ENCODE measurements around the gene PIM2.
A peak's percentile ranks its signal among the peaks of the same experiment; 100 is the strongest.

The PIM2 gene

DNA sequence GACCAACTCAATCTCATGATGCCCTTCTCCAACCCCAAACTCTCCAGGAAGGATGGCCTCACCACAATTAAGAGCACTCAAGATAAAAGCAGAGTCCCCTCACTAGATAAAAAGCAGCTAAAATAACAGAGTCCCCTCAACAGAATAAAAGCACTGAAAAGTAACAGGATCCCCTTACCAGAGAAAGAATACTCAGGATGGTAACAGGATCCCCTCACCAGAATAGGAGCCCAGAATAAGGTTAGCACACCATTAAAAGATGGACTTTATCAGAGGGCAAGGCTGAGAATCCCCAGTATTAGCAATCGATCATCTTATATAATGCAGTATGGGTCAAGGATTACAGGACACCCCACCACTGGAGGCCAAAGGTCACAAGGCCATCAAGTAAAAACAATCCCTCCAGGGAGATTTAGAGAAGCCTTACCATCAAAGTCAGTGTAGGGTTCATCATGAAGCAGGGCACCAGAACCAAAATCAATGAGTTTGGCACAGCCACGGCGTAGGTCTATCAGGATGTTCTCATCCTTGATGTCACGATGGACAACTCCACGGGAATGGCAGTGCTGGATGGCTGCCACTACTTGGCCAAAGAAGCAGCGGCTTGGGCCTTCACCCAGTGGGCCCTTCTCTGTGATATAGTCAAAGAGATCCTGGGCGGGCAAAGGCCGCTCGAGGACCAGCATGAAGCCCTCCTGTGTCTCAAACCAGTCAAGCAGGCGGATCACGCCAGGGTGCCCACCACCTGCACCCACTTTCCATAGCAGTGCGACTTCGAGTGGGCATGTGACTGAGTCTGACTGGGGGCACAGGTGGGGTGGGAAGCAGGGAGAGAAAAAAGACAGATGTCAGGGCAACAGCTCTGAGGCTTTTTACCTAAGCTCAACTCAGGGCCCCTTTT, 4.0 kb downstream of the PIM2 start:
- H3K4me3 ChIP-seq (ENCODE audit: low read depth, low read length) = no peak overlapping the region
- TF ChIP-seq, protein P1, sequence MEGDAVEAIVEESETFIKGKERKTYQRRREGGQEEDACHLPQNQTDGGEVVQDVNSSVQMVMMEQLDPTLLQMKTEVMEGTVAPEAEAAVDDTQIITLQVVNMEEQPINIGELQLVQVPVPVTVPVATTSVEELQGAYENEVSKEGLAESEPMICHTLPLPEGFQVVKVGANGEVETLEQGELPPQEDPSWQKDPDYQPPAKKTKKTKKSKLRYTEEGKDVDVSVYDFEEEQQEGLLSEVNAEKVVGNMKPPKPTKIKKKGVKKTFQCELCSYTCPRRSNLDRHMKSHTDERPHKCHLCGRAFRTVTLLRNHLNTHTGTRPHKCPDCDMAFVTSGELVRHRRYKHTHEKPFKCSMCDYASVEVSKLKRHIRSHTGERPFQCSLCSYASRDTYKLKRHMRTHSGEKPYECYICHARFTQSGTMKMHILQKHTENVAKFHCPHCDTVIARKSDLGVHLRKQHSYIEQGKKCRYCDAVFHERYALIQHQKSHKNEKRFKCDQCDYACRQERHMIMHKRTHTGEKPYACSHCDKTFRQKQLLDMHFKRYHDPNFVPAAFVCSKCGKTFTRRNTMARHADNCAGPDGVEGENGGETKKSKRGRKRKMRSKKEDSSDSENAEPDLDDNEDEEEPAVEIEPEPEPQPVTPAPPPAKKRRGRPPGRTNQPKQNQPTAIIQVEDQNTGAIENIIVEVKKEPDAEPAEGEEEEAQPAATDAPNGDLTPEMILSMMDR (IDR thresholded peaks at IDR 0.05; ENCODE audit: control insufficient read depth, extremely low read depth, insufficient read depth) = no peak
- no peak for DNase-seq (ENCODE audit: low read depth)

DNA sequence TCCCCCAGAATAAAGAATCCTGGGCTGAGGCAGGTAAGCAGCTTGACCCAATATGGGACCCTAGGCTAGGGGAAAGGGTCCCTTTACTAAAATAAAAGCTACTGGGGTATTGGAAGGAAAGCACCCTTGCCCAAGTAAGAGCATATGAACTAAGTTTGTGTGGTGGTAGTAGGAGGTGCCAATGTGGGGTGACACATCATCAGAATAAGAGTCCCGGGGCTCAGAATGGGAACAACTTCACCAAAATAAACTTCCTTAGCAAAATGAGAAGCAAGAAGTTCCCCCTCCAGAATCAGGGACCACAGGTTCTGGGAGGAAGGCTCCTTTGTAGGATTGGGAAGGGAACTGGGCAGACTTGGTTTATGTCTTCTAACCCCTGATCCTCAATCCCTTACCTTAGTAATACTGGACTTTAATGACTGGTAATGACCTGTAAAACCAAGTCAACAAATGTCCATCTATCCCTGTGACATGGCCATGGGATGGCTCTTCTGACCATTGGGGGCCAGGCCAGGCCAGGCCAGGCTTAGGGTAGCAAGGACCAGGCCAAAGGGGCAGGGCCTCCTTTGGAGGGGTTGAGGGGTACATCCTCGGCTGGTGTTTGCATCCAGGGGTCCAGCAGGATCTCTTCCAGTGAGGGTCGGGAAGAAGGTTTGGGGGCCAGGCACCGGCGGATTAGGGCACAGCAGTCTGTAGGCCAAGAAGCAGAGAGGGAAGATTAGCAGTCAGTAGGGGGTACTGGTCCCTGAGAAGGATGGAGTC, 5.0 kb downstream of the PIM2 start:
- no peak for DNase-seq (ENCODE audit: low read depth)
- TF ChIP-seq, protein P1 (IDR thresholded peaks at IDR 0.05; ENCODE audit: control insufficient read depth, extremely low read depth, insufficient read depth) = no peak
- no peak overlapping the region for H3K4me3 ChIP-seq (ENCODE audit: low read depth, low read length)

DNA sequence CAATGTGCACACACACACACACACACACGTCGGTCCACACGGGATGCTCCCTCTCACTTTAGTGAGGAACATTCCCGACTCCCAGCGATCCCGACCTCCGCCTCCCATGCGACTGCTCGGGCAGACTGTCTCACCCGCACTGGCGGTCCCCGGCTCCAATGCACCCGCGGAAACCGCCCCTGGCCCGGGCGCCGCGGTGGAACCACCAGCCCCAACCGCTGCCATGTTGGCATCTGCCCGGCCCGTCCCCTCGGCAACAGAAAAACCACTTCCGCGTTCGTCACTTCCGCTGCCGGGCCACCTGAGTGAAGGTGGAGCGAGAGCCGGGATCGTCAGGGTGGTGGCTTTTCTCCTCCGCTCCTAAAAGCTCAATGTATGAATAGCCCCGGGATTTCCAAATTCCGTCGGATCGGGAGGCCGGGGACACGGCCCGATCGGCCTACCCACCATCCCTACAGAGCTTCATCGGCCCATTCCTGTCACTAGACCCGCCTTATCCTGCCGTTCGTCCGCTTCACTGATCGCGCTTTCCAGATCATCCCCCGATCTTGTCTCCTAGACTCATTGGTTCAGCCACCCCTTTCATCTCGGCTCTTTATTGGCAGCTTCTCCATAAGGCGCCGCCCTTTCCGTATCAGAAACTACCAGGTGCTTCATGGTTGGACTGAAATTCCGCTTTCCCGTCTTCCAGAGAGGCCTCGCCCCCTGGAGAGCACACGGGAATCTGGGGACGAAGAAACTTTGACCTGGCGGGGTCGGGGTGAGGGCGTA, 7.2 kb downstream of the PIM2 start, which contains the start of gene SLC35A2:
SLC35A2 (minus strand) TSS at position 235 of the 771 bp plus-strand sequence; CDS start at position 225, 10 bp downstream.
- TF ChIP-seq, protein P1 (IDR thresholded peaks at IDR 0.05; ENCODE audit: control insufficient read depth, extremely low read depth, insufficient read depth) = no peak
- peak within 1 kb of the TSS; percentile 89 for H3K4me3 ChIP-seq (ENCODE audit: low read depth, low read length)
- peak; percentile 72 for DNase-seq (ENCODE audit: low read depth)

DNA sequence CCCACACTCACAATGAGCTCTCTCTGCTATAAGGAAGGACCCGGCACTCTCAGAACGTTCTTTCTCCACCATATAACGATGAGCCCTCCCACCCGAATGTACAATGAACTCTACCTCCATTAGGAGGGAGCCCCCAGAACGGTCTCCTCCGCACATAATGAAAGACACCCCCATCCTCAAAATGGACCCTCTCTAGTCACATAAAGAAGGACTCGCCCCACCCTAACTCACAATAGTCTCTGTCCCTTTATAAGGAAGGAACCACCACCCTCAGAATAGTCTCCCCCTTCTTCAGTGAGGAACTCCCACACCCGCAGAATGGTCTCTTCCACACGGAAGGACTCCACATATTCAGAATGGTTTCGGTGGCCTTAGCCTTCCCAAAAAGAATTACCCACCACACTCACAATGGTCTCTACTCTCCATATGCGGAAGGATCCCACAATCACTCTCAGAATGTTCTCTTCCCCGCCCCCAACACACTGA, 7.9 kb downstream of the PIM2 start:
- DNase-seq (ENCODE audit: low read depth) = no peak
- TF ChIP-seq, protein P1 (IDR thresholded peaks at IDR 0.05; ENCODE audit: control insufficient read depth, extremely low read depth, insufficient read depth) = no peak

DNA sequence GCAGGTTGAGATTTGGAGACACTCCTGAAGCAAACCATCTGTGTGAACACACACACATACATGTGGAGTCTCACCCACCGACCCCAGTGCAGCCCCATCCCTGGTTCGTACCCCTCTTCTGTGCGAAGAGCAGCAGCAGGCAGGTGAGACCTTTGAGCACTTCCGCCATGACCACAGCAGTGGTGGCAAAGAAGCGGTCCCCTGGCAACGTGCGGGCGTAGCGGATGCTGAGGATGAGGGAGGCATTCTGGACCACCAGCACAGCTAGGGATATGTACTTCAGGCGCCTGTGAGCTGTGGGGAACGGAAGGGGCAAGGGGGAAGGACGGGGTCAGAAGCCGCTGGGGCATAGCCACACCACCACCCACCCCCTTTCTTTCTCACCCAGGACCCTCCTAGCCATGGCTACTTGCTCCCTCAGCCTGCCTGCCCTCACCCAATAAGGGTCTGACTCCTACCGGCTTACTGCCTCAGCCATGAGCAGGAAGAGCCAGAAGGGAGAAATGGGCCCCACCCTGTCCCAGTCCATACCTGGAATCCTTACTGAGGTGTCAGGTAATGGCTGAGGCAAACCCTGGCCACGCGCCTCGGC, 9.0 kb downstream of the PIM2 start:
- no peak for DNase-seq (ENCODE audit: low read depth)
- peak overlapping the region; percentile 89 for H3K4me3 ChIP-seq (ENCODE audit: low read depth, low read length)
- TF ChIP-seq, protein P1 (IDR thresholded peaks at IDR 0.05; ENCODE audit: control insufficient read depth, extremely low read depth, insufficient read depth) = no peak

More for the DNA sequence above, 7.9 kb downstream of the PIM2 start:
- peak overlapping the region; percentile 89 for H3K4me3 ChIP-seq (ENCODE audit: low read depth, low read length)

DNA sequence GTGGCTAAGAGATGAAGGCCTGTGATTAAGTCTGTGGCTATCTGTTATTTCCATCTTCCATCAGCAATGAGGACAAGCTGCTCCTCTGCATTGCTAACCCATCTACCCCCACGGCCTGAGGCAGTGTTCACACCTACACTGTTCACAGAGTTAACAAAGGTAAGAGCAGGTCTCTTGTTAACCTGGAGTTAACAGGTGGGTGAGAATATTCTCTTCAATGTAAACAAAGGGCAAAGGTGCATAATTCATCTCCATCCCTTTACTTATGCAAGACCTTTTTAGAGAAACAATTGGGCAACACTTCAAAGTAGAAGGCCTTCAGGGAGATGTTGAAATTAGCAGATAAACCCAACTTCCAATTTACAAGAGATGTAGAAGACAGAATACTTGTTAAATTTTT, 10.2 kb downstream of the PIM2 start:
- TF ChIP-seq, protein P1 (IDR thresholded peaks at IDR 0.05; ENCODE audit: control insufficient read depth, extremely low read depth, insufficient read depth) = no peak
- no peak overlapping the region for H3K4me3 ChIP-seq (ENCODE audit: low read depth, low read length)
- DNase-seq (ENCODE audit: low read depth) = no peak

Measured in LNCaP clone FGC (cell line).